Epidermal melanocyte (primary cell): ENCODE results near the gene GJD3.

ENCODE experiments used
- DNase-seq: peaks from one replicate; pipeline ENCODE4 v3.0.0; 2011; ENCODE audit warnings: low spot score; ENCODE audit not compliant: insufficient read length

Gene GJD3

DNA sequence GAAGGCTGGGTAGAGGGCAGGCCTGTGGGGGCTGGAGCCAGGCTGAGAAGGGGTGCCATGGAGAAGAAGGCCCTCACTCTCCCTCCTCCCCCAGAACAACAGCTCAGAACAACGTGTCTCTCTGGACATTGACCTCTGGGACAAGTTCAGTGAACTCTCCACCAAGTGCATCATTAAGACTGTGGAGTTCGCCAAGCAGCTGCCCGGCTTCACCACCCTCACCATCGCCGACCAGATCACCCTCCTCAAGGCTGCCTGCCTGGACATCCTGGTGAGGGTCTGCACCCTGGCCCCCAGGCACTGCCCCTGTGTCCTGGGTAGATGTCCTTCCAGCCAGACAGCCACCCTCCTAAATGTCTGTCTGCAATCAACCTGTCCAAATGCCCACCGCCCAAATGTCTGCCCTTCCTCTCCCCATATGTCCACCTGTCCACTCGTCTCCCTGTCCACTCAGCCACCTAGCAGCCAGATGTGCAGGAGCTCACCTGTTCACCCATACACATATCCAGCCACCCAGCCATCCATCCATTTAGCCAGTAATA is 12.2 kb downstream of the GJD3 start:
- no peak for DNase-seq

DNA sequence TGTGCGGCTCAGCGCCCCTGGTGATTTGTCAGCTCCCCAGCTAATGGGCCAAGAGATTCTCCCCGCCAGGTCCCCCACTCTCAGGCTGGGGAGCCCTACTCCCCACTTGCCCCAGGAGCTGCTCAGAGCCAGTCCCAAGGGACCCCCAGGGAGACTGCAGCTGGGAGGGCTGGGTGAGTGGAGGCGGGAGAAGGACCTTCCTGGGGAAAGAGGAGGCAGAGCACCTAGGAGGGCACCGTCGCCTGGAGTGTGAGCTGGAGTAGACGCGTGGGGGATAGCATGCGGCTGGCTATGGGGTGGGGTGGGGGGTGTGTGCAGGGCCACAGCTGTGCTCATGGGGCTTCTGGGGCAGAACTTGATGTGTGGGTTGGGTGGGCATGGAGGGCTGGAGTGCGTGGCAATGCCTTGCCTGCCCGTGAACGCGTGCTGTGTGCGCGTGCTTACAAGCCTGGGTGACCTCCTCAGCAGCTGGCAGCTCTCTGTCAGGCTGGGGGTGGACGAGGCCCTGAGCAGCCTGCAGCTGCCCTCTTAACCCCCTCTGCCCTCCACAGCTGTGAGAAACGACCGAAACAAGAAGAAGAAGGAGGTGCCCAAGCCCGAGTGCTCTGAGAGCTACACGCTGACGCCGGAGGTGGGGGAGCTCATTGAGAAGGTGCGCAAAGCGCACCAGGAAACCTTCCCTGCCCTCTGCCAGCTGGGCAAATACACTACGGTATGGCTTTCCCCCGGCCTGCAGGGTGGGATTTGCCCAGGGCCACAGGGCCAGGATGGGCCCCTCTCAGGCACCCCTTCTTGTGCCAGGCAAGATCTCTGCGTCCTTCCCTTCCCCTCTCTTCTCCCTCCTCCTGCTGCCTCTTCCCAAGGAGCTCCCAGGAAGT is 12.9 kb downstream of the GJD3 start:
- DNase-seq: no peak

DNA sequence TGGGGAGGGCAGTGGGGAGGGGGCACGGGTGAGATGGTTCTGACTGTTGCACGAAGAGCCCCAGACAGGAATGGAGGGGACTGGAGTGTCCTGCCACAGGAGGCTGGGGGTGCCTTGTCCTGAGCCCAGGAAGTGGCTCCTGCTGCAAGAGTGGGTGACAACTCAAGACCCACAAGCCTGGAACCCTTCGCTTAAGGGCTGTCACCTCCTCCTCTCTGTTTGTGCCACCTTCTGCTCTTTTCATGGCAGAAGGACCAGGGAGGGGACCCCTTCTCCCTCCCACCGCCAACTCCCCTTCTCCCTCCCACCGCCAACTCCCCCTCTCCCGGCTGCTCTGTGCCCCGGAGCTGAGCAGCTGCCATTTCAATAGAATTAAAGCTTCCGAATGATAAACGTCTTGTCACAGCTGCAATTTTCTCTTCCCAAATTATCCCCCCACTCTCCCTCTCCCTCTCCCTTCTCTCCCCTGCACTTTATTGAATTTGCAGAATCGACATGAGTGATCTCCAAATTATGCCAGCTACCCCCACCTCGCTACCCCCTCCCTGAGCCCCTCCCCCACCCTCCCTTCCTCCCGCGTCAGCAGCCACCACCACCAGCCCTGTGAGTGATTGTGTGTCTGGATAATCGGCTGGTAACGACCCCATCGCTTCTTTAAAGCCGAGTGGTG is 13.7 kb downstream of the GJD3 start:
- no peak for DNase-seq

DNA sequence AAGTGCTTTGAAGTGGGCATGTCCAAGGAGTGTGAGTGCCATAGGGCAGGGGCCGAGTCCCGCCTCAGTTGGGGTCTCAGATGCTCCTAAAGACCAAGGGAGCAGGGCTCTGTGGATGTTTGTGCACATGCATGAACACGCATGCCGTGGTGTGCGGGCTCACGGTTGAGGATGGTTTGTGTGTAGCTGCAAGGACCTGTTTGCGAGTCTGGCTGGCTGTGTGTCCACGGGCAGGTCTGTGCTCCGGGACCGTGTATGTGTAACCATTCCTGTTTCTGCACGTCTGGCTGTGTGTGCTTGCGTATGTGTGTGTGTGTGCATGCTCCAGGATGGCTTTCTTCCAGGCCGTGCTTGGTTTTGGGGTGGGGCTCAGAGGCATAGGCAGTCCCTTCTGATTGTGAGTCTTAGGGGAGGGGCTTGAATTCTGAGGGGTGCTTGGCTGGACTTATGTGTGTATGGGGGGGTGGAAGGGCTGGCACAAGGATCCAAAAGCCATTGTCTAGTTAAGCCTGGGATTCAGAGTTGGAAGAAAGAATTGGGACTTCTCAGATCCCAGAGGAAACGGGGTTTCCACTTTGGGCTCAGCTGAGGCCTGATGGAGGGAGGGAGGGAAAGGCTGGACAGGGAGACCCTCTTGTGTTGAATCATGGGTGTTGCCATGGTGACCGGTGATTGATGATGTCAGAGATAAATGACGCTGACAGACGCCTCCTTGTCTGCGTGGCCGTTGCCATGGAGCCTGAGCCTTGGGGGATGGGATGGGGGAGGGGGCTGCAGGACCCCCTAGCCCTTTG is 14.4 kb downstream of the GJD3 start:
- no peak for DNase-seq

DNA sequence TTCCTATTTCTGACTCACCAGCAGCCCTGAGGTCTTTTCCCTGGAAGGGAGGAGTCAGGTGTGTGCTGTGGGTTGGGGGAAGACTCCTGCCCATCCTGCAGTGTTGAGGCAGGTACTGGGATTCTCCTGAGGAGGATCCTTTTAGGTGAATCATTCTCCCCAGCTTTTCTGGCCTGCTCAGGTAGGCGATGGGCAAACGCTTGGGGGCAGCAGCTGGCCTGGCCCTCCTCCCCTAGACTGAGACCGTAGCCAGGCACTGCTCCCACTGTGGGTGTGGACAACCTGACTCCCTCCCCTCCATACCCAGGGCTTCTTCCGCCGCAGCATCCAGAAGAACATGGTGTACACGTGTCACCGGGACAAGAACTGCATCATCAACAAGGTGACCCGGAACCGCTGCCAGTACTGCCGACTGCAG is 15.1 kb downstream of the GJD3 start:
- DNase-seq: no peak

DNA sequence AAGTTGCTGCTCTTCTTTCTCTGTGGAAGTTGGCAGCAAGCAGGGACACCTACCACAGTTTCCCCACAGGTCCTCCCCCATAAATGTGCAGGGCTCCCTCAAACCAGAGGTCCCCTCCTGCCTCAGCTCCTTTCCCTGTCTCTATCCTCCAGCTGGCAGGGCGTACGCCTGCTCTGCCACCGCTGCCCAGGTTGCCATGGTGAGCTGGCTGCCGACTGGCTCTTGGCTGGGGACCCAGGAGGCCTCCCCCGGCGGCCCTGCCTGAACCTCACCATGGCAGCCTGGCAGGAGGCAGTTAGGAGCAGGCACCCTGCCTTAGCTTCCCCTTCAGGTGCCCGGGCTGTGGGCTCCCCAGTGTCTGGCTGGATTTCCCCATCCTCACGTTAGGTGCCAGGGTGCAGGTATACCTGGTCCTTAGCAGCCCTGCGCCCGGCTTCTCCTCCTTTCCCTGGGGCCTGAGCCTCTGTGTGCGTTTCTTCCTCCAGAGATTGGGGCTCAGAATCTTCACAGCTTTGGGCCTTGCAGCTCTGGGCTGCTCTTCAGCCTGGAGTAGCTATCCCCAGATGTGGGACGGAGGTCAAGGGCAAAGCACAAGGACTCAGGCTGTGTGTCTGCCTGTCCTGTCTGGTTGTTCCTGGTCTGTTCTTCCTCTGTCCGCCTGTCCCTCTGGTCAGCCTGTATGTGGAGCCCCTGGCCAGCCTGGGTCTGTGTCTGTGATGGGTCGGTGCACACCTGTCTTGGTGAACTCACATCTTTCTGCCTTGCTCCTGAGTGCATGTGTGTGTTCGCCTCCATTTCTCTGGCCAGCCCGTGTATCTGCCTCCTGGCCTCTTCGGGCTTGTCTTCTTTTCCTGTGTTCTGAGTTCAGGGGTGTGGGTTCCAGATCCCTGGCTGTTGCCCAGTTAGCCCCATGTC is 15.7 kb downstream of the GJD3 start:
- no peak for DNase-seq

DNA sequence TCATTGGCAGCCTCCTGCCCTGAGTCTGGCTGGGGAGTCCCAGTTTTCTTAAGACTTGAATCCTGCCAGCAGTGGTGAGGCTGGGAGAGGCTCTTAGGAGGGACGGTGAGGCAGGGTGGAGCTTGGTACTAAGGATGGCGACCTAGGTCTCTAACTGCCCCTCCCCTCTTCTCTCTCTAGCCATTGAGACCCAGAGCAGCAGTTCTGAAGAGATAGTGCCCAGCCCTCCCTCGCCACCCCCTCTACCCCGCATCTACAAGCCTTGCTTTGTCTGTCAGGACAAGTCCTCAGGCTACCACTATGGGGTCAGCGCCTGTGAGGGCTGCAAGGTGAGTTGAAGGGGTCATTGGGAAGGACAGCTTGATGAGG is 16.4 kb downstream of the GJD3 start:
- DNase-seq: no peak

DNA sequence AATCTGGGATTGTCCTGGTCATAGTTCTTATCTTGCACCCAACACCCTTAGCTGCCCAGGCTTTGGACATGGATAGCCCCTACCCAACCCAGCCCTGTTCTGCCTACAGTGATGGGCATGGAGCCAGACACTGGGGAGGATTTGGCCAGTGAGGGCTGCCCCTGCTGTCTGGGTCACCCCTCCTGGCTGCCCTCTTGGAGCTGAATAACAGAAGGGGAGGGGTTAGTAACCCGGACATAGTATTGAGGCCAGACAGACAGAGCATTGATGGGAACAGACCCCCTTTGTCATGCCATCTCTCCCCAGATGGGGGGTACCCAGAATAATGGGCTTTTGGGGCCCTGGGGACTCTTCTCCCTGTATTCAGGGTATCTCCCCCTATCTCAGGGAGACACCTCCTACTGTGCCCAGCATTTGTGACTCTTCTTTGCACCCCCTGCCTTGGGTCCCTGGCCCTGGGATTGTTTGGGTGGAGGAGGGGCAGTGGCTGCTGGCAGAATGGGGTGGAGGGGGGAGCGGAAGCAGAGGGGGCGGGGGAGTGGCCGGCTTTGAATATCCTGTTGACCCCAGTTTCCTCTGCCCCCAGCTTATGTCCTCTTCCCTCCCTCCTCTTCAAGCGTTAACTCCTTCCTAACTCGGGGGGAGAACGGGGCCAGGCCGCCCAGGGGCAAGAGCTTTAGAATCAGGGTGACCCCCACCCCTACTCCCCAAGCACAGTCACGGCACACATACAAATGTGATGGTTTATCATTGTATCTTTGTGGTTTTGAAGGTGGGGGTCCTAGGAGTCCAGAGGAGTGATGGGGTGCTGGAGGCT is 17.0 kb downstream of the GJD3 start:
- no peak for DNase-seq

DNA sequence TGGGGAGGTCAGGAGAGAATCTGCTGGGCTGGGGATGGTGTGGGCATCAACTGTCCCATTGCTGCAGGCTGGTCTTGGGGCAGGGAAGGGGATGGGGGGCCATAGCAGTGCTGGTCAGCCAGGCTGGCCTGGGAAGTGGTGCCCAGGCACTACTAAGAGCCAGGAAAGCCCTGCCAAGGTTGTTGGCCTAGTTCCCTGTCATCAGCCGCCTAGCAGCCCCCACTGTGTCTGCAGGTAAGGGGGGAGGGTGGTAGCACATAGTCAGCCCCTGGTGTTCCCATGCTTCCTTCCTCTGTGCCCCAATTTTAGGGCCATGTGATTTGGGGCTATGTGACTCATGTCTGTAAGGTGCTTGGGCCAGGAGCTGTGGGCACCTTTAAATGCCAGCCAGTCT is 17.8 kb downstream of the GJD3 start:
- DNase-seq: no peak

DNA sequence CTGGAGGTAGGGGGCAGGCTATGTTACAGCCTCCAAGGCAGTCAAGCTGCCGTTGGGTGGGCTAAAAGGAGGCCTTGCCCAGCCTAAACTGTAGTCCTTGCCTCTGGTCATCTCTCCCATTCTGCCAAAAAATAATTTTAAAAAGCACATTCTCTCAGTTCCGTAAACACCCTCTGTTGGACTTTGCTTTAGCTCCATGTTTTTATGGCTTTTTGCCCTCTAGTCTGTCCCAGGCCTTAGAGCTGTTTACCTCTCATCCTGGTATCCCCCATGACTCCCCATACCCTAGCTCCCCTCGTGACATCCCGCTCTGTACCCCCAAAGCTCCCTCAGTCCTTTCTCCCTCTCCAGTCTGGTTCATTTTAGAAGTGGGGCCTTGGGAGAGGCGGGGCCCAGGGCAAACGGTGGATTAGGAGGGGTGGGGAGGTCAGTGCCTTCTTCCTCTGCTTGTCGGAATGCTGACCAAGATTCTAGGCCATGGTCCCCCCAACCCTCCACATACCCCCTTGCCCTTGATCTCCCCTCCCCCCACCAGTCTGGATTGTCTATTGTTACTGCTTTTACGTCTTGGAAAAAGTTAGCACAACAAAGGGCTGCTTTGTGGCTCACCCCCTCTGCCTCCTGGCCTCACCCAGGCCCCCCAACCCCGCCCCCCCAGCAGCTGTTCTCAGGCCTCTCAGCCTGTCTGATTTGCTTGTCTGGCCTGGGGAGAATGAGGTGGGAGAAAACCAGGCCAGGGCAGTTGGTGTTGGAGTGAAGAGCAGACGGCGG is 18.4 kb downstream of the GJD3 start:
- peak; percentile 75 for DNase-seq

DNA sequence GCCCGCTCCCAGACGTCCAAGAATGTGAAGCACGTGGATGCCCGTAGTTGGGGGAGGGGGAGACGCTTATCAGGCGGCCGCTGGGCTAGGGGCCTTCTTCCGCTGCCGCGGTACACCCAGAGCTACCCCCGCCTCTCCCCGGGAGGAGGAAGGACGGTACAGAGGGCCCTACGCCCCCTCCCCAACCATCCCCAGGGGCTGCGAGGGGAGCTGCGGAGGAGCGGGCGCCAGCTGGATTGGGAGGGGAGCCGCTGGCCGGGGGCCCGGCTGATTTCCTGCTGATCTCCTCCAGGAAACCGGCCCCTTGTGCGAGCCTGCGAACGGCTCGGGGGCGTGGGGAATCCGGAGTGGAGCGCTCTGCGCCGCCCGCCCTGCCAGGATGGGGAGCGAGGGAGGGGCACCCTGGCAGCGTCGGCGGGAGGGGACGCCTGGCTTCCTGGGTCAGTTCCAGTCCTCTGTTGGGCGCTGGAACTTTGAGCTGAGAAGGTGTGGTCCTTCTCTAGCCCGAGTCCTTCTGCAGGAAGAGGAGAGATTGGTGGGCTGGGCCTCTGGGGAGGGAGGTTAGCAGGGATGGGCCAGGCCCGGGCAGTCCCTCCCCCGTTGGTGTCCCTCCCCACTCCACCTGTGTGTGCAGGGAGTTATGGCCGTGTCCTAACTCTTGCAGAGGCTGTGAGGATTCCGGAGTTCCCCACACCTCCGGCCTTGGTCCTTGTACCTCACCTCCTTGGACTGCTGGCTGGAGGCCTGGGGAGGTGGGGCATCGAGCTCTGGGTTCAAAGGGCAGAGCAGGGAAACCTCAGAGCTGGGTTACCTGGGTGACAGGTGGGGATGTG is 19.2 kb downstream of the GJD3 start:
- no peak for DNase-seq

DNA sequence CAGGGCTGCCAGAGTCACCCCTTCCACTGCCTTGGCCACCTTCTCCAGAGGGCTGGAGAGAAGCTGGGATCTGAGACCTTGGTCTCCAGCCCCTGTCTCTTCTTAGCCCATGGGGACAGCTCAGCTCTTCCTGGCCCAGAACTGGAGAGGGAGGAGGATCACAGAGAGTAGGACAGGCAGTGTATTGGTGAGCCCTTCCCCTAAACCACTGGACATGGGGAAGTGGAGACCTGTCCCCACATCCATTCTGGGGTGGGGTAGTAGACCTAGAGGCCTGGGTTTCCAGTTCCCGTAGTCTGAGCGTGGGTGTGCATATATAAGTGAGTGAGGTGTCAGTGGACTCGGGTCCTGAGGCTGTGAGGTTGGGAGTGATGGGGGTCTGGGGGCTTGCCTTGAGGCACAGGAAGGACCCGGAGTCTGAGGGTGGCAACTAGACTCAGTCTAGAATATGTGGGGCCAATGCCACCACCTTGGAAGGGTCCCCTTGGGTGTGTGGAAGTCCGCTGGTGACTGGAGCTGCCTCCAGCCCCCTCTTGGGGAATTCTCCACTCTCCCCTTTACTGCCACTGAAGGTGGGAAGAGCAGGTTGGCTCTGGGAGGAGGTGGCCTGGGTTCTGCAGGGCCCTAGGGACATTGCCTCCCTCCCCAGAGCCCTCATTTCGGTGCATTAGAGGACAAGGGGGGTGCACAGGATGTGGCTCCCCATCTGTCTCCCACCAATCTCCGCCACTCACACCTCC is 19.9 kb downstream of the GJD3 start:
- DNase-seq: no peak

DNA sequence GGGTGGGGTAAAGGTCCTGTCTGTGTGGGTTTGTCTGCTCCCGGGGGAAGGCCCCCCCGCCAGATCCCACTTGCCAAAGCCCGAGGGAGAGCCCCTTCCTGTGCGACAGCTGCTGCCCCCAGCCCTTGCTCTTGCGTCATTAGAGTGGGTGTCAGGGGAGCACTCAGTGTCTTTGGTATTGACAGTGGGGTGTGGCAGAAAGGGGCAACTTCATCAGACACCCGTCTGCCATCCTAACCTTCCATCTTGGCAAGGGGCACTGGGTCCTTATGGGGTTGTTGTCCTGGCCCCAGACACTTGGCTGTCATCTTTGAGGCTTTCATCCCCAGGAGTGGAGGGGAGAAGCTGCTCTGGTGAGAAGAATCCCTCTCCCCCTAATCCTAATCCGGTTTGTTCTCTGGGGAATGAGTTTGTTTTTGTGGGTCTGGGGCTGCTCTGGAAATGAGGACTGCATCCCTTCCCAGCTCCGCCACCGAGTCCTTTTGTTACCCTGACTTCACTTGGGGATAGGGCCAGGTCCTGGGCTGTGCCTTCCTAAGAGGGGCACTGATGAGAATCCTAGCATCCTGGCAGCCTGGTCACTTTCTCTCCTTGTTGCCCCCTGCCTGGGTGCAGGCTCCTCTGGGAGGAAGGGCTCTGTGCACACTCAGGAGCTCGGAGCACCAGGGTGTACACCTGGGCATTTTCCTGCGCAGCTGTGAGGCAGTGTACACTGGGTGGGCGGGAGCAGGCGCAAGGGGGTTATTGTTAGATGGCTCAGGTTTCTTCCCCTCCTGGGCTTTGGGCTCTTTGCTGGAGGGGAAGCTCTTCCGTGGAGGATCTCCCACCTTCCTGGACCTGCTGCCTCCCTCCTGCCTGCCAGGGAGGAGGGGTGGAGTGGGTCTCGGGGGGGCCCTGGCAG is 21.1 kb downstream of the GJD3 start:
- DNase-seq: no peak

DNA sequence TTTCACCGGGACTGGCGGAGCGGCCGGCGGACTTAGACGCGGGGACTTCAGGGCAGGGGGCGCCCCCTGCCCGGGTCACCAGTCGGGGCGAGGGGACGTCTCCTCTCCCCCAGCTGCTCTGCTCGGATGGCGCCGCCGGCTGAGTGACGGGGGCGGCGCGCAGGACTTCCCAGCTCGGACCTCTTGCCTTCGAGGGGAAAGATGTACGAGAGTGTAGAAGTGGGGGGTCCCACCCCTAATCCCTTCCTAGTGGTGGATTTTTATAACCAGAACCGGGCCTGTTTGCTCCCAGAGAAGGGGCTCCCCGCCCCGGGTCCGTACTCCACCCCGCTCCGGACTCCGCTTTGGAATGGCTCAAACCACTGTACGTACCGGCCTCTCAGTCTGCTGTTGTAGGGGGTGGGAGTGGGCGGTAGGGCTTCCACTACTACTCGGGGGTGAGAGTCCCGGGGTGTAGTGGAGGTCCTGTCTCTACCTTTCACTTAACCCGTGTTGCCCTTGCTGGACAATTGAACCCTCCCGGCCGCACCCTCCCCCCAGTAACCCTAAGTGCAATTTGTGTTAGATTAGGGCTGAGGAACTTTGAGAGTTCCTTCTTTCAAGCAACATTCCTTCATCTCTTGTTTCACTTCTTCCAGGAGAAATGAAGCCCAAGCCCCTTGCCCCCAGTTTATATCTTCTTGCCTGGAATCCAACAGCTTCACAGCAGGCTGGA is 21.9 kb downstream of the GJD3 start:
- DNase-seq: no peak

DNA sequence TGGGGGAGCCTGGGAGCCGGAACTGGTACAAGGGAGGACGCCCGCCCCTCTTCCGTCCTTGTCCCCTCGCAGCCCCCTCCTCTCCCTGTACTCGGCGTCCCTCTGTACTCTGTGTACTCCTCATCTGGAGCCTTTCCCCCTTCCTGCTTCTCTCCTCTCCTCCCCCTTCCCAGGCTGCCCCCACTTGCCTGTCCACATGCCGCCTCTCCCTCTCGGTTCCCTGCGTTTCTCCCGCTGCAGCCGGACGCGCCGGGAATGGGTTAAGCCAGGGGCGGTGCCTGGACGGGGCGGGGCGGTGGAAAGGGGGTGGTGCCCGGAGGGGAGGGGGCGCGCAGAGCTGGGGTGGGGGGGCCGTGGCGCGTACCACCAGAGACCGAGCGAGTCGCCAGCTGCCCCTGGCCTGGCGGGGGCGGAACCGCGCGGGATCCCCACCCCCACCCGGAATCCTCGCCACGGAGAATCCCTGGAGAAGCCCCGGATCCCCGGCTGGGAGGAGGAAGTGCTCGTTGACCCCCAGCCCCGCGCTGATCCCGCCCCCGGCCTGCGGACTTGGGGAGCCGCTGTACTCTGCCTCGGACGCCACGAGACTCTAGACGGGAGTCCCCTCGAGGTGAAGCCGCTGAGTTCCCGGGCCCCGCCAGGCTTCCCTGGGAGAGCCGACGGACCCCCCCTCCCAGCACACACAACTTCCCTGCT is 22.6 kb downstream of the GJD3 start:
- DNase-seq: peak; percentile 75
